Stomach smooth muscle (tissue), 2 donors: ENCODE measurements around the gene CELF1.
A peak's percentile ranks its signal among the peaks of the same experiment; 100 is the strongest.

Experiments used
- H3K27ac ChIP-seq: one replicate; pipeline ENCODE4 v1.7.0; 2013; ENCODE audit warnings: mild to moderate bottlenecking, low read length, inconsistent platforms
- H3K27me3 ChIP-seq, 2 donors: one replicate each; pipeline ENCODE4 v1.7.0; 2013; ENCODE audit warnings: low read length in 2 of 2; ENCODE audit not compliant: insufficient read depth in 2 of 2, control insufficient read depth in 1 of 2
- H3K36me3 ChIP-seq, 2 donors: one replicate each; pipeline ENCODE4 v1.7.0; 2013; ENCODE audit warnings: low read length in 2 of 2; ENCODE audit not compliant: control insufficient read depth in 2 of 2, insufficient read depth in 2 of 2
- H3K4me1 ChIP-seq: one replicate; pipeline ENCODE4 v1.7.0; 2013; ENCODE audit warnings: low read length; ENCODE audit not compliant: control insufficient read depth, insufficient read depth
- H3K4me3 ChIP-seq, 2 donors: one replicate each; pipeline ENCODE4 v1.7.0; 2013; ENCODE audit warnings: low read length in 2 of 2
- H3K9ac ChIP-seq, 2 donors: one replicate each; pipeline ENCODE4 v1.7.0; 2013; ENCODE audit warnings: low read length in 2 of 2, mild to moderate bottlenecking in 1 of 2
- H3K9me3 ChIP-seq, 2 donors: one replicate each; pipeline ENCODE4 v1.7.0; 2013; ENCODE audit warnings: low read length in 2 of 2; ENCODE audit not compliant: control insufficient read depth in 2 of 2
- donor health status: healthy.
- donor health status: Pancreatic carcinoma.

CELF1 gene

GRCh38 chr11:47418454-47419259 is 134.3 kb downstream of the CELF1 start:
- no peak overlapping the region for H3K9ac ChIP-seq
- H3K27ac ChIP-seq = peak overlapping the region; percentile 41
- H3K27me3 ChIP-seq = no peaks in the 10 kb centered on the region
- H3K9me3 ChIP-seq = no peaks in the 10 kb centered on the region
- H3K4me3 ChIP-seq = no peak overlapping the region
- peaks cover 48 to 56% of the 10 kb centered on the region in 2 donors for H3K36me3 ChIP-seq
- peaks cover 26% of the 10 kb centered on the region for H3K4me1 ChIP-seq

DNA sequence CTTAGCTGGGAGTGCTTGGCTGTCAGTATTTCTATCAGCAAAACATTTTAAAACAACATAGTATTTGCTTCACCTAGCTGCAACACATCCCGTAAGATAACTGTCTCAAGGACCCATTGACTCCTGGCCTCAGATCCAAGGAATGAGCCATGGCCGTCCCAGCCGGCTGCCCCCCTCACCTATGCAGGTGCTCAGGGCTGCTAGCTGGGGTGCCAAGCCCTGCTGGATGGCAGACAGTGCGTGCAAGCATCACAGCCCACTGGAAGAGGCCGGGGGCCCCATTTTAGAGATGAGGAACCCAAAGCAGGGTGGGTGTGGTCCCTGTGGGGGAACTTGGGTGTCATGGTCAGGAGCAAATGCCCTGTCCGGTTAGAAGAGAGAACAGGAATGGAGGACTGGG is 135.2 kb downstream of the CELF1 start:
- Histone ChIP-seq H3K4me3 (no peak overlapping the region), H3K4me1 (peaks cover 29% of the 10 kb centered on the region), H3K27me3 (no peaks in the 10 kb centered on the region), H3K27ac (peak overlapping the region; percentile 41), H3K36me3 (peaks cover 46 to 54% of the 10 kb centered on the region in 2 donors), H3K9ac (no peak overlapping the region), H3K9me3 (no peaks in the 10 kb centered on the region)

DNA sequence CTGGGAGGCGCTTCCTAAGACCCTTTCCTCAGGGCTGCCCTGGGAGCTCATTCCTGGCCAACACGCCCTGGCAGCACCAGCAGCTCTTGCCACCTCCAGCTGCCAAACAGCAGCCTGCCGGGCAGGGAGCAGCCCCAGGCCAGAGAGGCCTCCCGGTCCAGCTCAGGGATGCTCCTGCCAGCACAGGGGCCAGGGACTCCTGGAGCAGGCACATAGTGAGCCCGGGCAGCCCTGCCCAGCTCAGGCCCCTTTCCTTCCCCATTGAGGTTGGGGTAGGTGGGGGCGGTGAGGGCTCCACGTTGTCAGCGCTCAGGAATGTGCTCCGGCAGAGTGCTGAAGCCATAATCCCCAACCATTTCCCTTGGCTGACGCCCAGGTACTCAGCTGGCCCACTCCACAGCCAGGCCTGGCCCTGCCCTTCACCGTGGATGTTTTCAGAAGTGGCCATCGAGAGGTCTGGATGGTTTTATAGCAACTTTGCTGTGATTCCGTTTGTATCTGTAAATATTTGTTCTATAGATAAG is 136.9 kb downstream of the CELF1 start:
- peak overlapping the region; percentile 36 to 55 for H3K9ac ChIP-seq
- H3K36me3 ChIP-seq = peaks cover 39 to 53% of the 10 kb centered on the region in 2 donors
- peak overlapping the region; percentile 84 for H3K27ac ChIP-seq
- H3K27me3 ChIP-seq = no peaks in the 10 kb centered on the region
- peak overlapping the region in 1 of 2 donors; percentile 35 for H3K4me3 ChIP-seq
- peaks cover 29% of the 10 kb centered on the region for H3K4me1 ChIP-seq
- H3K9me3 ChIP-seq = no peaks in the 10 kb centered on the region
